ENCODE measurements around the gene CD59.

GRCh38 chr11:33674035-33674814 is 62.0 kb downstream of the CD59 start:
- TF ChIP-seq BHLHE40 (IDR thresholded peaks at IDR 0.05; ENCODE audit: low read depth, low read length): no peak
- no peak for TF ChIP-seq CTCF (IDR thresholded peaks at IDR 0.05)
- no peak for TF ChIP-seq RAD21 (conservative IDR thresholded peaks at IDR 0.05 in 1 of 2, IDR thresholded peaks at IDR 0.05 in 1 of 2)
- TF ChIP-seq REST (IDR thresholded peaks at IDR 0.05): no peak

Measured in A549 (cell line).